H1 (cell line): ENCODE data around the gene SH3BGRL3. TPM values are rescaled to one million over a fixed set of nuclear protein-coding genes. Genes with fewer than 3 reads are reported as not detected.
A peak's percentile ranks its signal among the peaks of the same experiment; 100 is the strongest.

Source experiments
- CTCF ChIA-PET: fragments of 300-600 bp; sonication (Branson Sonifier 250); formaldehyde crosslinking; loops from one replicate; lab custom pipeline; 2021; ENCODE audit not compliant: partially characterized antibody; lab: Charles Lee
- POLR2A ChIA-PET: fragments of 300-600 bp; sonication (Branson Sonifier 250); formaldehyde crosslinking; loops from one replicate; lab custom pipeline; 2021; ENCODE audit warnings: inconsistent platforms; ENCODE audit not compliant: partially characterized antibody; lab: Charles Lee
- DNase-seq, 2 experiments: peaks; one replicate each; pipeline versions ENCODE4 v3.0.0 to v3.0.0-alpha.2; 2010 to 2022; ENCODE audit warnings: low spot score in 2 of 2, low read depth in 1 of 2, mixed read lengths in 1 of 2
- FAIRE-seq: peaks from 2 replicates; lab custom pipeline; 2011; peaks lifted over from hg19 to GRCh38; lab: Jason Lieb, UNC
- H2AFZ ChIP-seq: 2 replicates; pipeline ENCODE4 v1.8.1; 2012; ENCODE audit warnings: low read length, inconsistent platforms
- H2AK5ac ChIP-seq: 2 replicates; pipeline ENCODE4 v1.6.1; 2013; ENCODE audit warnings: low read depth, low read length
- H2BK120ac ChIP-seq: replicated peaks from 2 replicates; pipeline ENCODE3; 2013; ENCODE audit warnings: low read depth, low read length, inconsistent platforms
- H2BK12ac ChIP-seq: 2 replicates; pipeline ENCODE4 v1.6.1; 2013; ENCODE audit warnings: low read depth, low read length
- H2BK15ac ChIP-seq: 2 replicates; pipeline ENCODE4 v1.6.1; 2013; ENCODE audit warnings: low read length
- H2BK20ac ChIP-seq: 2 replicates; pipeline ENCODE4 v1.6.1; 2013; ENCODE audit warnings: low read length
- H2BK5ac ChIP-seq: 2 replicates; pipeline ENCODE4 v1.6.1; 2013; ENCODE audit warnings: low read depth, low read length
- H3K14ac ChIP-seq: 2 replicates; pipeline ENCODE4 v1.6.1; 2013; ENCODE audit warnings: inconsistent platforms; ENCODE audit not compliant: insufficient read length
- H3K18ac ChIP-seq: 2 replicates; pipeline ENCODE4 v1.6.1; 2013; ENCODE audit warnings: low read length; ENCODE audit errors: extremely low read depth
- H3K23ac ChIP-seq: 2 replicates; pipeline ENCODE4 v1.6.1; 2013; ENCODE audit warnings: inconsistent platforms; ENCODE audit not compliant: insufficient read length
- H3K23me2 ChIP-seq: 2 replicates; pipeline ENCODE4 v1.6.1; 2013; ENCODE audit warnings: low read depth, low read length
- H3K27ac ChIP-seq: 2 replicates; pipeline ENCODE4 v1.6.1; 2011; ENCODE audit warnings: low read depth, low read length, inconsistent platforms
- H3K27me3 ChIP-seq, 4 experiments: replicated peaks in 1 of 4; 1 replicate in 1 of 4; 2 replicates in 3 of 4; pipeline versions ENCODE4 v1.6.1 to v1.8.1; 2011 to 2013; ENCODE audit warnings: low read length in 3 of 4, mild to moderate bottlenecking in 3 of 4, inconsistent platforms in 2 of 4, mixed read lengths in 2 of 4, moderate library complexity in 1 of 4; ENCODE audit not compliant: control insufficient read depth in 3 of 4, insufficient read depth in 3 of 4; ENCODE audit errors: extremely low read depth in 1 of 4
- H3K36me3 ChIP-seq, 4 experiments: 2 replicates each; pipeline versions ENCODE4 v1.6.1 to v1.8.1; 2011 to 2013; ENCODE audit warnings: mild to moderate bottlenecking in 4 of 4, low read length in 3 of 4, moderate library complexity in 2 of 4, control low read depth in 1 of 4, inconsistent platforms in 1 of 4; ENCODE audit not compliant: insufficient read depth in 4 of 4, control insufficient read depth in 2 of 4
- H3K4ac ChIP-seq: replicated peaks from 2 replicates; pipeline ENCODE3; 2013; ENCODE audit warnings: low read length, low read depth, mixed read lengths, inconsistent platforms; ENCODE audit not compliant: insufficient read length
- H3K4me1 ChIP-seq, 4 experiments: replicated peaks in 1 of 4; 1 replicate in 1 of 4; 2 replicates in 3 of 4; pipeline versions ENCODE4 v1.6.1 to v1.8.1; 2011 to 2013; ENCODE audit warnings: low read length in 3 of 4, inconsistent platforms in 2 of 4, mixed read lengths in 1 of 4; ENCODE audit not compliant: insufficient read depth in 4 of 4, control insufficient read depth in 3 of 4
- H3K4me2 ChIP-seq, 2 experiments: 2 replicates each; pipeline versions ENCODE4 v1.6.1 to v1.8.1; 2011 to 2013; ENCODE audit warnings: low read depth in 2 of 2, low read length in 2 of 2, control low read depth in 1 of 2, inconsistent platforms in 1 of 2, mild to moderate bottlenecking in 1 of 2; ENCODE audit not compliant: insufficient read depth in 1 of 2
- H3K4me3 ChIP-seq, 4 experiments: fragments of 200-600, 300-600 bp in 1 of 4; sonication (generic), shearing (Covaris generic), sonication (Bioruptor Twin) in 1 of 4; 2 replicates each; pipeline versions ENCODE4 v1.5.1 to v1.8.1; 2011 to 2016; ENCODE audit warnings: low read length in 4 of 4, low read depth in 3 of 4, control low read depth in 2 of 4, inconsistent platforms in 2 of 4, mild to moderate bottlenecking in 2 of 4, mixed read lengths in 1 of 4, moderate library complexity in 1 of 4; ENCODE audit not compliant: insufficient read depth in 2 of 4; ENCODE audit errors: extremely low read depth in 1 of 4
- H3K56ac ChIP-seq: replicated peaks from 2 replicates; pipeline ENCODE3; 2013; ENCODE audit warnings: low read depth, mild to moderate bottlenecking, mixed read lengths, low read length, inconsistent platforms; ENCODE audit not compliant: insufficient read length
- H3K79me1 ChIP-seq: 2 replicates; pipeline ENCODE4 v1.6.1; 2013; ENCODE audit warnings: low read depth, low read length, control low read depth
- H3K79me2 ChIP-seq, 2 experiments: 2 replicates each; pipeline versions ENCODE4 v1.6.1 to v1.8.1; 2012 to 2013; ENCODE audit warnings: low read length in 2 of 2, mild to moderate bottlenecking in 2 of 2, inconsistent platforms in 1 of 2; ENCODE audit not compliant: insufficient read depth in 2 of 2, control insufficient read depth in 1 of 2
- H3K9ac ChIP-seq, 4 experiments: replicated peaks in 1 of 4; 1 replicate in 1 of 4; 2 replicates in 3 of 4; pipeline versions ENCODE4 v1.6.1 to v1.8.1; 2011 to 2013; ENCODE audit warnings: low read depth in 3 of 4, low read length in 3 of 4, control low read depth in 2 of 4, mild to moderate bottlenecking in 2 of 4, moderate library complexity in 2 of 4, inconsistent platforms in 1 of 4; ENCODE audit errors: extremely low read depth in 1 of 4
- H3K9me3 ChIP-seq, 2 experiments: 2 replicates each; pipeline versions ENCODE4 v1.6.1 to v1.8.1; 2012 to 2013; ENCODE audit warnings: mild to moderate bottlenecking in 2 of 2, moderate library complexity in 2 of 2, control low read depth in 1 of 2, inconsistent platforms in 1 of 2, low read depth in 1 of 2, low read length in 1 of 2, mixed read lengths in 1 of 2; ENCODE audit not compliant: insufficient read depth in 2 of 2
- H4K20me1 ChIP-seq, 2 experiments: replicated peaks in 1 of 2; 2 replicates each; pipeline versions ENCODE3 to v1.8.1; 2011 to 2013; ENCODE audit warnings: inconsistent platforms in 2 of 2, low read length in 2 of 2, mild to moderate bottlenecking in 1 of 2; ENCODE audit not compliant: insufficient read depth in 2 of 2, control insufficient read depth in 1 of 2
- H4K5ac ChIP-seq: 2 replicates; pipeline ENCODE4 v1.6.1; 2013; ENCODE audit warnings: low read length, low read depth, mixed read lengths, inconsistent platforms; ENCODE audit not compliant: insufficient read length
- H4K8ac ChIP-seq: 2 replicates; pipeline ENCODE4 v1.8.0; 2013; ENCODE audit warnings: mild to moderate bottlenecking, moderate library complexity, low read length, inconsistent platforms; ENCODE audit not compliant: insufficient read depth; ENCODE audit errors: extremely low read depth
- H4K91ac ChIP-seq: replicated peaks from 2 replicates; pipeline ENCODE3; 2013; ENCODE audit warnings: low read length, mixed read lengths, inconsistent platforms; ENCODE audit not compliant: insufficient read length
- BRCA1 ChIP-seq: IDR thresholded peaks from 2 replicates; pipeline ENCODE4 v1.6.1; 2012; ENCODE audit warnings: low read depth, low read length, improper control_type of control experiment
- TCF12 ChIP-seq: IDR thresholded peaks from 2 replicates; pipeline ENCODE4 v1.6.1; 2011; ENCODE audit warnings: low read depth, mild to moderate bottlenecking, low read length
- whole genome bisulfite sequencing, 2 experiments: shearing (Covaris generic) in 1 of 2; methylation state at CpG; one replicate each; pipeline versions ENCODE4 v1.1.6 to v1.1.7; 2013 to 2015; ENCODE audit warnings: low lambda C conversion rate in 2 of 2, mixed read lengths in 2 of 2, inconsistent platforms in 1 of 2, low coverage in 1 of 2, missing lambda C conversion rate in 1 of 2; ENCODE audit not compliant: insufficient replicate concordance in 2 of 2, insufficient coverage in 1 of 2, insufficient read length in 1 of 2; ENCODE audit errors: extremely low coverage in 1 of 2, missing lambda C conversion rate in 1 of 2; 5-methylcytosine and 5-hydroxymethylcytosine counted together
- polyA plus RNA-seq, 7 experiments: library from polyadenylated mRNA; depleted of rRNA in 3 of 7; stranded (reverse) in 5 of 7; unstranded in 2 of 7; fragments of >200 nt in 5 of 7; fragments of 200-250 nt in 2 of 7; gene quantifications; 1 replicate in 5 of 7; 2 replicates in 1 of 7; 4 replicates in 1 of 7; pipeline versions ENCODE4 v1.2.1 to v1.2.3, GENCODE V29; 2011 to 2013; ENCODE audit warnings: missing spikeins in 2 of 7, mixed read lengths in 2 of 7
- total RNA-seq: library from RNA; stranded (reverse); fragmentation: NEBNext Ultra II Directional; extraction: Animal tissue kit (Norgen Biotek cat#: 25700); gene quantifications from 2 replicates; pipeline ENCODE4 v1.2.1, GENCODE V29; 2021

Gene SH3BGRL3
- total and polyA plus RNA-seq, 2 of the 8 experiments (the other 6 are each of a cell fraction or from before 2014, with no cell fraction given) = 77.8 to 107 TPM

GRCh38 chr1:26290882-26291261 is 11.0 kb downstream of the SH3BGRL3 start:
- ChIA-PET POLR2A (interaction anchor here (0.9 to 2.2 kb wide), 6 partner anchors 9 to 128 kb away, joined by 3 to 14 read pairs (median 4); partner anchors contain the start of genes CD52 and SH3BGRL3), CTCF (interaction anchor here (0.6 to 57.0 kb wide), 9 partner anchors 2 to 798 kb away, joined by 3 to 1530 read pairs (median 7); partner anchors contain the start of genes CD52, SH3BGRL3 and UBXN11)
- H3K79me2 ChIP-seq = no peaks in the 10 kb centered on the region
- H2AK5ac ChIP-seq = no peak overlapping the region
- no peaks in the 10 kb centered on the region for H3K36me3 ChIP-seq
- no peak overlapping the region for H3K27ac ChIP-seq
- TF ChIP-seq TCF12 (0 out of 2 replicates have a peak, but pooled peaks have one; percentile 56), BRCA1 (no peak)
- H3K4me3 ChIP-seq = no peak overlapping the region; a peak in 1 of 8 replicates
- peak overlapping the region; percentile 9 to 13; a peak in 1 of 4 replicates for H3K4me2 ChIP-seq
- H2BK120ac ChIP-seq = no peak overlapping the region
- DNase-seq (no peak), FAIRE-seq (no peak)
- H3K4me1 ChIP-seq = peaks cover 0 to 22% (median 17%) of the 10 kb centered on the region in 4 experiments; a peak in 6 of 7 replicates
- no peaks in the 10 kb centered on the region for H3K9me3 ChIP-seq
- no peak overlapping the region for H3K23ac ChIP-seq
- H4K8ac ChIP-seq = no peak overlapping the region
- peak overlapping the region; percentile 90; the same call in 1 of the 2 replicates for H2BK15ac ChIP-seq
- peak overlapping the region; percentile 29; the same call in 1 of the 2 replicates for H2BK20ac ChIP-seq
- peaks cover 0 to 2% of the 10 kb centered on the region in 2 experiments for H4K20me1 ChIP-seq
- no peak overlapping the region for H3K9ac ChIP-seq
- 64% methylated on average over 10 of the region's 11 CpGs; no CpG with 5 or more reads in 1 of the 2 experiments for WGBS, 2 experiments
- peak overlapping the region; percentile 4; the same call in 1 of the 2 replicates for H3K18ac ChIP-seq
- H4K5ac ChIP-seq = peak overlapping the region; percentile 32
- no peak overlapping the region for H3K56ac ChIP-seq
- H3K4ac ChIP-seq = peak overlapping the region; percentile 4
- H2BK12ac ChIP-seq = peak overlapping the region; percentile 96; the same call in 1 of the 2 replicates
- H4K91ac ChIP-seq = peak overlapping the region; percentile 25
- no peak overlapping the region for H3K14ac ChIP-seq
- no peaks in the 10 kb centered on the region; the same call in 1 of the 2 replicates for H3K23me2 ChIP-seq
- no peaks in the 10 kb centered on the region for H3K27me3 ChIP-seq
- no peaks in the 10 kb centered on the region for H3K79me1 ChIP-seq
- no peak overlapping the region for H2AFZ ChIP-seq
- H2BK5ac ChIP-seq = peak overlapping the region; percentile 46
